Head of caudate nucleus (tissue), 42 donors: Measurements from ENCODE around the gene USB1.
A peak's percentile ranks its signal among the peaks of the same experiment; 100 is the strongest.

Source experiments
- DNase-seq, 42 donors: peaks; one replicate each; pipeline versions ENCODE4 v3.0.0 to v3.0.0-alpha.2; 2020 to 2021; ENCODE audit warnings: mixed read lengths in 7 of 42
- intact Hi-C: fragments of 100-400 bp; cut with DNase I; formaldehyde crosslinking; loops from one replicate; pipeline ENCODE4 v1.15.0; 2022

USB1 gene

DNA sequence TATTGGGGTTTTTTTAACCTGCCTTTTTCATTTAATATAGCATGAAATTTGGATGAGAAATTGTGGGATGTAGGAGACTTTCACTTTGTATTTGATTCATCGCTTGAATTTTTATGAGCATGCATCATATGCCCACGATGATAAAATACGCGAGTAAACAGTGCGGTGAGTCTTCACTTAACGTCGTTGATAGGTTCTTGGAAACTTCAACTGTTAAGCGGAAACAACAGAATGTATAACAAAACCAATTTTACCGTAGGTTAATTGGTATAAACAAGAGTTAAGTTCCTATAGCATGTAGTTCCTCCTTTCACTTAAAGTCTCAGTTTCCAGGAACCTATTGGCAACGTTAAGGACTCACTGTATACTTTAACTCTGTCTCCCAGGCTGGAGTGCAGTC lies 53.1 kb downstream of the USB1 start:
- intact Hi-C loops: no loop called here

GRCh38 chr16:58056580-58056979 lies 55.4 kb downstream of the USB1 start:
- DNase-seq: no peak
- intact Hi-C loops: no loop called here

More for the DNA sequence above, 53.1 kb downstream of the USB1 start:
- DNase-seq: no peak

DNA sequence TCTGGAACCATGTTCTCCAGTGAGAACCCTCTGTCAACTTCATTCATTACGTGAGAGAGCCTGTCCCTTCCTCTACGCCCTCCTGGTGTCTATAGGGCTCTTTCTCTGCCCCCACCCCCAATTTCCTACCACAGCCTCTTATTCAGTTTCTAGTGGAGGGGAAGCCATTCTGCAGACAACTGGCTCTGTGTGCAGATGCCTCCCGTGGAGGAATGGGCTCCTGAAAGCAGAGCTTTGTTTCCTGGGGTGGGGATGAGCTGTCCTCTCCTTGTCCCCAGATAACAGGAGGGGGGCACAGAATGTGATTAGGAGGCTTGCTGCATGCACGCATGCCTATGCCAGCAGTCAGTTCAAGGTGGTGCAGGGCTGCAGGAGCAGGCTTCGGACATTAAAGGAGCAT lies 55.9 kb downstream of the USB1 start:
- intact Hi-C loops: no loop called here
- peak in 3 of 42 donors; percentile 6 to 37 (median 11) for DNase-seq

- intact Hi-C loops: no loop called here
- DNase-seq: no peak
Observed at GRCh38 chr16:58057784-58058183, 56.6 kb downstream of the USB1 start.

DNA sequence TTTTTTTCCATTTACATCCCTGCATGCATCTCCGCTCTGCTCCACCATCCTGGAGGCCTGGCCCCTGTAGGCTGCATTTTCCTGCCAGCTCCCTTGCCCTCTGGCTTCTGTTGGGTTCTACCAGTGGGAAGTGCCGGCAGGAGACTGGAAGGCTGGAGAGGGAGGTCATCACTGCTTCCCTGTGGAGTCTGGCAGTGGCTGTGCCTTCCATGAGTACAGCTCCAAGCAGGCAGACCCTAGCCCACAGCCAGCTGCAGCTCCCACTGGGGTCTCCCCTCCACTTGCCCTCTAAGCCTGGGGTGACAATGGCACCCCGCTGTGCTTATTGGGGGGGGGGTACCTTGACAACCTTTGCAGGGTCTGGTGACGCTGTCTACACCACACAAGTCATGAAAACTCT lies 61.6 kb downstream of the USB1 start:
- intact Hi-C loops: no loop called here
- no peak for DNase-seq

- DNase-seq: no peak
Observed at GRCh38 chr16:58063377-58064076, 62.3 kb downstream of the USB1 start.

DNA sequence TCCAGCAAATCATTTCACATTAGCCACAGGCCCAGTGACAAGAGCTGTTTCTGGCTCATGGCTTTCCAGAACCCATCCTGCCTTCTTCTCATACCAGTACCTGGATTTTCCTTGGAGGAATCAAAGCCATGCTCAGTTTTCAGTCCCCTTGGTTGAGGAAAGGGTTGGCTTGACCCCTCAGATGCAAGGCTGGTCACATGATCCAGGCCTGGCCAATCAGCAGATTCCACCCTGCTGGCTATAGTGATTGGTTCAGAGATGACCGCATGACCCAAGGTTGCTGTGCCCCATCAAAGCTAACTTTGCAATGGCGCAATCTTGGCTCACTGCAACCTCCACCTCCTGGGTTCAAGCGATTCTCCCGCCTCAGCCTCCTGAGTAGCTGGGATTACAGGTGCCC lies 69.4 kb downstream of the USB1 start:
- intact Hi-C loops: no loop called here
- no peak for DNase-seq

More at GRCh38 chr16:58063377-58064076, 62.3 kb downstream of the USB1 start:
- intact Hi-C loops: no loop called here
